Motor neuron (in vitro differentiated cells): Measurements from ENCODE around the gene FRMD4A. TPM values are rescaled to one million over a fixed set of nuclear protein-coding genes. Genes with fewer than 3 reads are reported as not detected.

ENCODE experiments used
- ATAC-seq, 8 experiments: fragments of 200-7000 bp; cut with Tn5 transposase; replicated peaks in 6 of 8; 2 replicates each; pipeline ENCODE4 v1.8.0; 2021; ENCODE audit warnings: mild to moderate bottlenecking in 8 of 8, moderate library complexity in 8 of 8
- H3K27ac ChIP-seq, 2 donors: fragments of 250-450 bp; sonication (Bioruptor Pico); 2 replicates each; pipeline ENCODE4 v1.9.0; 2021; ENCODE audit warnings: antibody characterized with exemption in 2 of 2, mild to moderate bottlenecking in 2 of 2, moderate library complexity in 1 of 2
- H3K4me1 ChIP-seq, 2 donors: fragments of 250-450 bp; sonication (Bioruptor Pico); replicated peaks in 1 of 2; 2 replicates each; pipeline ENCODE4 v1.6.1; 2021; ENCODE audit warnings: antibody characterized with exemption in 2 of 2, mild to moderate bottlenecking in 2 of 2, moderate library complexity in 1 of 2
- H3K4me3 ChIP-seq, 5 donors: fragments of 250-450 bp; sonication (Bioruptor Pico); 2 replicates each; pipeline ENCODE4 v1.9.0; 2021; ENCODE audit warnings: antibody characterized with exemption in 5 of 5, mild to moderate bottlenecking in 5 of 5, moderate library complexity in 4 of 5
- whole genome bisulfite sequencing, 10 experiments: fragments of 450-650 bp; shearing (Covaris generic); methylation state at CpG; one replicate each; pipeline ENCODE4 v1.0.0; 2022; 5-methylcytosine and 5-hydroxymethylcytosine counted together
- in situ Hi-C, 9 experiments: fragments of 400-800 bp; cut with MboI; loops; one replicate each; pipeline ENCODE4 v1.15.0; 2021; ENCODE audit warnings: low sequenced_read_pairs in 9 of 9, low pct_unique_long_range_greater_than_20kb in 2 of 9; ENCODE audit not compliant: unreplicated experiment in 9 of 9
- total RNA-seq, 8 experiments: library from RNA; unstranded; fragments of 300-600 nt; gene quantifications; 2 replicates each; pipeline versions ENCODE4 v1.2.3 to v1.2.4, GENCODE V29; 2022

The FRMD4A gene
- total RNA-seq, 8 experiments from 2014 or later = 18.6 to 87.3 (median 44.5) TPM

- no peak overlapping the region for H3K27ac ChIP-seq
- H3K4me1 ChIP-seq = peaks cover 0 to 4% of the 10 kb centered on the region in 2 donors
- H3K4me3 ChIP-seq = no peak overlapping the region
- WGBS, 10 experiments = 20 to 100% (median 55%) methylated on average over 1 to 8 of the region's 17 CpGs; no CpG with 5 or more reads in 2 of the 10 experiments
- ATAC-seq = peak in 2 of 8 experiments; percentile 22 to 70
- in situ Hi-C loops = no loop called here
Observed at GRCh38 chr10:14032406-14032998, 298.2 kb downstream of the FRMD4A start.

GRCh38 chr10:14026325-14026724 is 304.4 kb downstream of the FRMD4A start:
- H3K27ac ChIP-seq = no peak overlapping the region
- in situ Hi-C loops = no loop called here
- no peak overlapping the region for H3K4me3 ChIP-seq
- WGBS, 10 experiments = 40 to 90% (median 67%) methylated on average over 1 to 4 of the region's 4 CpGs; no CpG with 5 or more reads in 1 of the 10 experiments
- peaks cover 21 to 33% of the 10 kb centered on the region in 2 donors for H3K4me1 ChIP-seq
- no peak for ATAC-seq

- H3K4me3 ChIP-seq = no peak overlapping the region
Observed at GRCh38 chr10:14025283-14026189, 305.2 kb downstream of the FRMD4A start.

GRCh38 chr10:14024329-14025202 is 306.2 kb downstream of the FRMD4A start:
- H3K27ac ChIP-seq = no peak overlapping the region
- H3K4me3 ChIP-seq = no peak overlapping the region
- no peak for ATAC-seq
- H3K4me1 ChIP-seq = peaks cover 25 to 43% of the 10 kb centered on the region in 2 donors
- in situ Hi-C loops = no loop called here
- WGBS, 10 experiments = 74 to 100% (median 92%) methylated on average over 1 to 15 of the region's 15 CpGs

More at GRCh38 chr10:14025283-14026189, 305.2 kb downstream of the FRMD4A start:
- H3K27ac ChIP-seq = peak overlapping the region; percentile 30 to 36
- 80 to 100% (median 92%) methylated on average over 1 to 10 of the region's 10 CpGs for WGBS, 10 experiments
- in situ Hi-C loops = no loop called here
- peaks cover 22 to 33% of the 10 kb centered on the region in 2 donors for H3K4me1 ChIP-seq
- ATAC-seq = no peak

GRCh38 chr10:14023673-14024328 is 306.9 kb downstream of the FRMD4A start:
- Histone ChIP-seq H3K4me1 (peaks cover 22 to 44% of the 10 kb centered on the region in 2 donors), H3K27ac (no peak overlapping the region), H3K4me3 (no peak overlapping the region)
- in situ Hi-C loops = no loop called here
- WGBS, 10 experiments = 67 to 92% (median 80%) methylated on average over 1 to 5 of the region's 7 CpGs; no CpG with 5 or more reads in 2 of the 10 experiments
- peak in 6 of 8 experiments; percentile 11 to 69 (median 46) for ATAC-seq

- peak in 4 of 8 experiments; percentile 46 to 91 (median 82) for ATAC-seq
- in situ Hi-C loops = no loop called here
- H3K4me1 ChIP-seq = peaks cover 21 to 44% of the 10 kb centered on the region in 2 donors
- H3K27ac ChIP-seq = no peak overlapping the region
- 0 to 84% (median 70%) methylated on average over 1 to 10 of the region's 17 CpGs; no CpG with 5 or more reads in 2 of the 10 experiments for WGBS, 10 experiments
- H3K4me3 ChIP-seq = no peak overlapping the region
Observed at GRCh38 chr10:14022954-14023672, 307.6 kb downstream of the FRMD4A start.

- Histone ChIP-seq H3K4me1 (peaks cover 21 to 51% of the 10 kb centered on the region in 2 donors), H3K27ac (no peak overlapping the region), H3K4me3 (no peak overlapping the region)
- in situ Hi-C loops = no loop called here
- no peak for ATAC-seq
- WGBS, 10 experiments = 58 to 100% (median 90%) methylated on average over 1 to 4 of the region's 4 CpGs; no CpG with 5 or more reads in 1 of the 10 experiments
Observed at GRCh38 chr10:14022052-14022451, 308.7 kb downstream of the FRMD4A start.

- H3K4me3 ChIP-seq = no peak overlapping the region
- WGBS, 10 experiments = 27 to 84% (median 58%) methylated on average over 1 to 8 of the region's 9 CpGs; no CpG with 5 or more reads in 1 of the 10 experiments
- peak in 5 of 8 experiments; percentile 38 to 69 (median 51) for ATAC-seq
- H3K4me1 ChIP-seq = peaks cover 33 to 46% of the 10 kb centered on the region in 2 donors
- in situ Hi-C loops = no loop called here
- peak overlapping the region in 1 of 2 donors; percentile 15 for H3K27ac ChIP-seq
Observed at GRCh38 chr10:14020037-14020664, 310.6 kb downstream of the FRMD4A start.

- 0 to 100% (median 67%) methylated on average over 1 to 3 of the region's 3 CpGs; no CpG with 5 or more reads in 1 of the 10 experiments for WGBS, 10 experiments
Observed at GRCh38 chr10:14017467-14017866, 313.3 kb downstream of the FRMD4A start.

GRCh38 chr10:14016931-14017333 is 313.8 kb downstream of the FRMD4A start:
- H3K4me1 ChIP-seq = peaks cover 20 to 34% of the 10 kb centered on the region in 2 donors
- WGBS, 10 experiments = 36 to 86% (median 53%) methylated on average over 3 to 5 of the region's 6 CpGs; no CpG with 5 or more reads in 3 of the 10 experiments
- H3K27ac ChIP-seq = peak overlapping the region; percentile 68 to 79
- ATAC-seq = peak in 5 of 8 experiments; percentile 68 to 87 (median 80)
- in situ Hi-C loops = no loop called here
- no peak overlapping the region for H3K4me3 ChIP-seq

More at GRCh38 chr10:14017467-14017866, 313.3 kb downstream of the FRMD4A start:
- Histone ChIP-seq H3K4me1 (peaks cover 20 to 34% of the 10 kb centered on the region in 2 donors), H3K27ac (peak overlapping the region in 1 of 2 donors; percentile 79), H3K4me3 (no peak overlapping the region)
- in situ Hi-C loops = no loop called here
- peak in 1 of 8 experiments; percentile 25 for ATAC-seq

GRCh38 chr10:14016011-14016536 is 314.6 kb downstream of the FRMD4A start:
- 18 to 94% (median 77%) methylated on average over 2 to 6 of the region's 8 CpGs; no CpG with 5 or more reads in 2 of the 10 experiments for WGBS, 10 experiments
- Histone ChIP-seq H3K27ac (peak overlapping the region; percentile 68 to 79), H3K4me1 (peaks cover 20 to 34% of the 10 kb centered on the region in 2 donors), H3K4me3 (no peak overlapping the region)
- in situ Hi-C loops = no loop called here
- ATAC-seq = peak in 2 of 8 experiments; percentile 8 to 36
